Astrocyte (in vitro differentiated cells and primary cell): Measurements from ENCODE around the gene DHX38. TPM values are rescaled to one million over a fixed set of nuclear protein-coding genes. Genes with fewer than 3 reads are reported as not detected.

Experiments
- DNase-seq: peaks from one replicate; pipeline ENCODE4 v3.0.0-alpha.2; 2010; ENCODE audit warnings: low read depth
- FAIRE-seq: peaks from 2 replicates; lab custom pipeline; 2011; peaks lifted over from hg19 to GRCh38; lab: Jason Lieb, UNC
- H2AFZ ChIP-seq: 2 replicates; pipeline ENCODE4 v1.6.0; 2012; ENCODE audit warnings: low read depth, low read length, inconsistent platforms
- H3K27ac ChIP-seq: 2 replicates; pipeline ENCODE4 v1.5.1; 2011; ENCODE audit warnings: low read depth, low read length, inconsistent platforms
- H3K27me3 ChIP-seq: 2 replicates; pipeline ENCODE4 v1.6.0; 2011; ENCODE audit warnings: low read length, inconsistent platforms; ENCODE audit not compliant: insufficient read depth
- H3K36me3 ChIP-seq: 2 replicates; pipeline ENCODE4 v1.5.1; 2011; ENCODE audit warnings: low read length, inconsistent platforms; ENCODE audit not compliant: insufficient read depth
- H3K4me1 ChIP-seq: 2 replicates; pipeline ENCODE4 v1.5.1; 2011; ENCODE audit warnings: low read length, inconsistent platforms; ENCODE audit not compliant: insufficient read depth
- H3K4me2 ChIP-seq: 2 replicates; pipeline ENCODE4 v1.6.0; 2012; ENCODE audit warnings: low read length, inconsistent platforms
- H3K4me3 ChIP-seq: 2 replicates; pipeline ENCODE4 v1.5.1; 2011; ENCODE audit warnings: low read depth, mild to moderate bottlenecking, low read length, inconsistent platforms; ENCODE audit not compliant: insufficient read depth
- H3K79me2 ChIP-seq: 2 replicates; pipeline ENCODE4 v1.6.0; 2012; ENCODE audit warnings: mild to moderate bottlenecking, low read length, inconsistent platforms; ENCODE audit not compliant: insufficient read depth
- H3K9ac ChIP-seq: 2 replicates; pipeline ENCODE4 v1.6.0; 2012; ENCODE audit warnings: mild to moderate bottlenecking, low read length, inconsistent platforms
- H3K9me3 ChIP-seq: 2 replicates; pipeline ENCODE4 v1.5.1; 2012; ENCODE audit warnings: low read depth, mild to moderate bottlenecking, low read length, inconsistent platforms; ENCODE audit not compliant: insufficient read depth
- H4K20me1 ChIP-seq: 2 replicates; pipeline ENCODE4 v1.6.0; 2012; ENCODE audit warnings: low read length, inconsistent platforms; ENCODE audit not compliant: insufficient read depth
- H3K27ac Mint-ChIP-seq: one replicate; pipeline ENCODE4 v1.8.0; 2021; ENCODE audit warnings: mild to moderate bottlenecking, mixed read lengths; ENCODE audit not compliant: unreplicated experiment
- H3K27me3 Mint-ChIP-seq: one replicate; pipeline ENCODE4 v1.8.0; 2021; ENCODE audit warnings: low read depth, mixed read lengths; ENCODE audit not compliant: unreplicated experiment
- H3K36me3 Mint-ChIP-seq: one replicate; pipeline ENCODE4 v1.8.0; 2021; ENCODE audit warnings: low read depth, mixed read lengths; ENCODE audit not compliant: unreplicated experiment
- H3K4me1 Mint-ChIP-seq: one replicate; pipeline ENCODE4 v1.8.0; 2021; ENCODE audit warnings: low read depth, mixed read lengths; ENCODE audit not compliant: unreplicated experiment
- H3K4me3 Mint-ChIP-seq: one replicate; pipeline ENCODE4 v1.8.0; 2021; ENCODE audit warnings: mild to moderate bottlenecking, moderate library complexity, mixed read lengths; ENCODE audit not compliant: unreplicated experiment
- H3K9me3 Mint-ChIP-seq: one replicate; pipeline ENCODE4 v1.8.0; 2021; ENCODE audit warnings: mild to moderate bottlenecking, mixed read lengths; ENCODE audit not compliant: unreplicated experiment
- CTCF ChIP-seq: IDR thresholded peaks from 2 replicates; pipeline ENCODE4 v1.5.1; 2011; ENCODE audit warnings: low read depth, mild to moderate bottlenecking, inconsistent platforms, low read length, moderate library complexity; ENCODE audit not compliant: insufficient read depth
- EZH2 ChIP-seq: IDR thresholded peaks from 2 replicates; pipeline ENCODE4 v1.6.1; 2012; ENCODE audit warnings: mild to moderate bottlenecking, low read length, inconsistent platforms; ENCODE audit not compliant: insufficient read depth
- total RNA-seq: library from RNA; stranded (reverse); gene quantifications from 2 replicates; pipeline ENCODE4 v1.2.1, GENCODE V29; 2021

The DHX38 gene
- total RNA-seq, 1 donor from 2014 or later = 49.0 TPM

- H4K20me1 ChIP-seq = no peaks in the 10 kb centered on the region
- no peaks in the 10 kb centered on the region for H3K27me3 ChIP-seq
- FAIRE-seq (no peak), DNase-seq (no peak)
- no peak overlapping the region for H2AFZ ChIP-seq
- TF ChIP-seq EZH2 = no peak
- TF ChIP-seq CTCF = no peak
- H3K9me3 ChIP-seq = no peaks in the 10 kb centered on the region
- H3K4me1 Mint-ChIP-seq = peaks cover 11% of the 10 kb centered on the region
- H3K4me2 ChIP-seq = no peak overlapping the region
- no peak overlapping the region for H3K9ac ChIP-seq
- H3K27ac ChIP-seq = no peak overlapping the region
- H3K79me2 ChIP-seq = no peaks in the 10 kb centered on the region
- no peak overlapping the region for H3K27ac Mint-ChIP-seq
- no peak overlapping the region for H3K4me3 Mint-ChIP-seq
- H3K4me3 ChIP-seq = no peak overlapping the region
- H3K27me3 Mint-ChIP-seq = peaks cover 21% of the 10 kb centered on the region
- no peaks in the 10 kb centered on the region for H3K4me1 ChIP-seq
- no peaks in the 10 kb centered on the region for H3K36me3 ChIP-seq
- peaks cover 4% of the 10 kb centered on the region for H3K9me3 Mint-ChIP-seq
- peaks cover 5% of the 10 kb centered on the region for H3K36me3 Mint-ChIP-seq
Observed at GRCh38 chr16:72134507-72134906, 40.9 kb downstream of the DHX38 start.

GRCh38 chr16:72137380-72138063 is 43.9 kb downstream of the DHX38 start:
- Histone ChIP-seq H3K4me3 (no peak overlapping the region), H3K4me2 (no peak overlapping the region), H3K36me3 (no peaks in the 10 kb centered on the region), H3K79me2 (no peaks in the 10 kb centered on the region), H3K27me3 (no peaks in the 10 kb centered on the region), H2AFZ (no peak overlapping the region), H3K4me1 (no peaks in the 10 kb centered on the region), H3K27ac (no peak overlapping the region), H4K20me1 (no peaks in the 10 kb centered on the region), H3K9ac (no peak overlapping the region), H3K9me3 (no peaks in the 10 kb centered on the region)
- DNase-seq (no peak), FAIRE-seq (no peak)
- TF ChIP-seq CTCF (no peak), EZH2 (no peak)
- H3K27me3 Mint-ChIP-seq = peaks cover 12% of the 10 kb centered on the region
- no peak overlapping the region for H3K27ac Mint-ChIP-seq
- peaks cover 4% of the 10 kb centered on the region for H3K9me3 Mint-ChIP-seq
- H3K4me3 Mint-ChIP-seq = no peak overlapping the region
- H3K4me1 Mint-ChIP-seq = no peaks in the 10 kb centered on the region
- H3K36me3 Mint-ChIP-seq = peaks cover 2% of the 10 kb centered on the region

GRCh38 chr16:72138064-72138572 is 44.5 kb downstream of the DHX38 start:
- H3K4me3 ChIP-seq = no peak overlapping the region
- FAIRE-seq (no peak), DNase-seq (no peak)
- Mint-ChIP-seq H3K9me3 (peaks cover 4% of the 10 kb centered on the region), H3K36me3 (peaks cover 2% of the 10 kb centered on the region), H3K4me1 (no peaks in the 10 kb centered on the region), H3K27me3 (peaks cover 12% of the 10 kb centered on the region), H3K4me3 (no peak overlapping the region), H3K27ac (no peak overlapping the region)
- no peaks in the 10 kb centered on the region for H3K27me3 ChIP-seq
- no peaks in the 10 kb centered on the region for H4K20me1 ChIP-seq
- no peaks in the 10 kb centered on the region for H3K4me1 ChIP-seq
- no peaks in the 10 kb centered on the region for H3K79me2 ChIP-seq
- H3K9me3 ChIP-seq = no peaks in the 10 kb centered on the region
- H3K9ac ChIP-seq = no peak overlapping the region
- H3K27ac ChIP-seq = no peak overlapping the region
- H3K36me3 ChIP-seq = no peaks in the 10 kb centered on the region
- no peak overlapping the region for H3K4me2 ChIP-seq
- TF ChIP-seq EZH2 (no peak), CTCF (no peak)
- H2AFZ ChIP-seq = no peak overlapping the region
